Prostate gland (tissue), 2 donors: ENCODE results near the gene GAK.

Experiments used
- CTCF ChIP-seq, 4 experiments: fragments of 200-600 bp in 2 of 4; fragments of 450-650 bp in 2 of 4; sonication (generic) in 2 of 4; IDR thresholded peaks; 1 replicate in 3 of 4; 2 replicates in 1 of 4; pipeline ENCODE4 v1.5.1; 2016 to 2019; ENCODE audit warnings: antibody characterized with exemption in 4 of 4, mild to moderate bottlenecking in 2 of 4, moderate library complexity in 2 of 4
- POLR2A ChIP-seq: fragments of 450-650 bp; IDR thresholded peaks from one replicate; pipeline ENCODE4 v1.6.1; 2016; ENCODE audit warnings: antibody characterized with exemption, mild to moderate bottlenecking
- POLR2AphosphoS5 ChIP-seq: sonication (generic); formaldehyde crosslinking; IDR thresholded peaks from one replicate; pipeline ENCODE4 v1.6.1; 2017; ENCODE audit warnings: antibody characterized with exemption

- TF ChIP-seq POLR2A (no peak), CTCF (IDR thresholded peaks at IDR 0.05) (no peak), POLR2AphosphoS5 (no peak)
Observed at GRCh38 chr4:832536-832935, 99.6 kb downstream of the GAK start.
